ENCODE results near the gene XRCC5.

XRCC5 gene

DNA sequence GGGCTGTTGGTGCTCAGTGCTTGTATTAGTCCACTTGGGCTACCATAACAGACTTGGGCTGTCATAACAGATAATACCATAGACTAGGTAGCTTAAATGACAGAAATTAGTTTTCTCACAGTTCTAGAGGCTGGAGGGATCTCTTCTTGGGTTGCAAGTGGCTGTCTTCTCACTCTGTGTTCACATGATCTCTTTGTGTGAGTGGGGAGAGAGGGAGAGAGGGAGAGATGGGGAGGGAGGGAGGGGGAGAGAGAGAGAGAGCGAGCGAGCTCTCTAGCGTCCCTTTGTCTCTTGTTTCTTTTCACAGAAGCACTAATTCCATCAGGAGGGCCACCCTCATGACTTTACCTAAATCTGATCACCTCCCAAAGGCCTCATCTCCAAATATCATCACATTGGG, 4.5 kb upstream of the XRCC5 start:
- no peak overlapping the region for H3K27ac ChIP-seq
- TF ChIP-seq, protein P1, sequence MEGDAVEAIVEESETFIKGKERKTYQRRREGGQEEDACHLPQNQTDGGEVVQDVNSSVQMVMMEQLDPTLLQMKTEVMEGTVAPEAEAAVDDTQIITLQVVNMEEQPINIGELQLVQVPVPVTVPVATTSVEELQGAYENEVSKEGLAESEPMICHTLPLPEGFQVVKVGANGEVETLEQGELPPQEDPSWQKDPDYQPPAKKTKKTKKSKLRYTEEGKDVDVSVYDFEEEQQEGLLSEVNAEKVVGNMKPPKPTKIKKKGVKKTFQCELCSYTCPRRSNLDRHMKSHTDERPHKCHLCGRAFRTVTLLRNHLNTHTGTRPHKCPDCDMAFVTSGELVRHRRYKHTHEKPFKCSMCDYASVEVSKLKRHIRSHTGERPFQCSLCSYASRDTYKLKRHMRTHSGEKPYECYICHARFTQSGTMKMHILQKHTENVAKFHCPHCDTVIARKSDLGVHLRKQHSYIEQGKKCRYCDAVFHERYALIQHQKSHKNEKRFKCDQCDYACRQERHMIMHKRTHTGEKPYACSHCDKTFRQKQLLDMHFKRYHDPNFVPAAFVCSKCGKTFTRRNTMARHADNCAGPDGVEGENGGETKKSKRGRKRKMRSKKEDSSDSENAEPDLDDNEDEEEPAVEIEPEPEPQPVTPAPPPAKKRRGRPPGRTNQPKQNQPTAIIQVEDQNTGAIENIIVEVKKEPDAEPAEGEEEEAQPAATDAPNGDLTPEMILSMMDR (IDR thresholded peaks at IDR 0.05): no peak
- no peak for TF ChIP-seq ZFX (IDR thresholded peaks at IDR 0.05; ENCODE audit: borderline replicate concordance)

DNA sequence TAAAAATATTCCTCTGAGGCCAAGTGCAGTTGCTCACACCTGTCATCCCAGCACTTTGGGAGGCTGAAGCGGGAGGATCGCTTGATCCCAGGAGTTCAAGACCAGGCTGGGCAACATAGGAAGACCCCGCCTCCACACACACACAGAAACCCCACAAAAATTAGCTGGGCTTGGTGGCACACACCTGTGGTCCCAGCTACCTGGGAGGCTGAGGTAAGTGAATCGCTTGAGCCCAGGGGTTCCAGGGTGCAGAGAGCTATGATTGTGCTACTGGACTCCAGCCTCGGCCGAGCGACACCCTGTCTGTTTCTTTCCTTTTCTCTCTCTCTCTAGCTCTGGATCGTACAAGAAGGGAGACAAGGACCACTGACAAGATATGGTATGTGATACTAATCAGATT, 1.8 kb upstream of the XRCC5 start:
- no peak overlapping the region for H3K27ac ChIP-seq
- TF ChIP-seq, protein P1 (IDR thresholded peaks at IDR 0.05): no peak
- TF ChIP-seq ZFX (IDR thresholded peaks at IDR 0.05; ENCODE audit: borderline replicate concordance): no peak

DNA sequence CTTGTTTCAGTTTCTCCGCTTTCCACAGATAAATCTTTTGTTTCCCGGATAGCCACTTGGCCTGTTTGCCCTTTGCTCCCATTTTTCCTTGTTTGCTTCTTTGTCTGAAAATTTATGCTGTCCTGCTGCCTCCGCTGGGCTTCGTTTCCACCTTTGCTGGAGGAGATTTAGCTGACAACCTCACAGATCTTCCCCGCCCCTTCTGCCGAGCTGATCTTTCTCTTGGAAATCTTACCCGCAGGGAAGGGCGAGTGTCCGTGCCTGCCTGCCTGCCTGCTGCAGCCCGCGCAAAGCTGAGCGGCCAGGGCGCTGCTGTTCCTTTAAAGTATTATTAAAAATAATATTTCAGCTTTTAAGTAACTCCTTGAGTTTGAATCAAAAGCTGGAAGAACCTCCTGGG, 1.4 kb upstream of the XRCC5 start:
- TF ChIP-seq ZFX (IDR thresholded peaks at IDR 0.05; ENCODE audit: borderline replicate concordance): no peak
- TF ChIP-seq, protein P1 (IDR thresholded peaks at IDR 0.05): no peak
- H3K27ac ChIP-seq: no peak overlapping the region

DNA sequence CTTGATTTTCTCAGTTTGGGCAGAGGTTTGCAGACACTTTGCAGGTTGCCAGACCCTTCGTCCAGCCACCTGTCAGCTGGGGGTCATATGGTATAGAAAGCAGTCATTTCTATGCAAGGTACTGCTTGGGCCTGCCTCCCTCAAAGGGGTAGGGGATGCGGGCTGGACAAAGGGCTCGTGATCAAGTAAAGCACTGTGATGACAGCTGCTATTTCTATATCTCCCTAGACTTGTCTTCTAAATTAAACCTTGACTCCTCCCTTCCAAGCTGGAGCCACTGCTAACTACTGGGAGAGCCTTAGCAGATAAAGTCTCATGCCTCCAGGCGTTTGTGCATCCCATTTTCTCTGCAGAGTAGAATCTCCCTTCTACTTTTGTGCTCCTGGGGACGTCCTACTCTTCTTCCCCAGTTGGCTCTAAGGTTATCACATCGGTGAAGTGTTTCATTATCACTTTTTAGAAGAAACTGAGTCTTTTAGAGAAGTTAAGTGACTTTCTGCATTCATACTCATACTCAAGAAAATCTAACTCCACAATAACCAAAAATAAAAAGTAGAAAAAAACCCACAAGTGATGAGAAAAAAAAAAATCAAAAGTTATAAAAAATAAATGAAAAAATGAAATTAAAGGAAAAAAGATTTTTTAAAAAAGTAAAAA, 710 bp upstream of the XRCC5 start:
- no peak for TF ChIP-seq ZFX (IDR thresholded peaks at IDR 0.05; ENCODE audit: borderline replicate concordance)
- TF ChIP-seq, protein P1 (IDR thresholded peaks at IDR 0.05): no peak
- peak overlapping the region; percentile 78 for H3K27ac ChIP-seq

DNA sequence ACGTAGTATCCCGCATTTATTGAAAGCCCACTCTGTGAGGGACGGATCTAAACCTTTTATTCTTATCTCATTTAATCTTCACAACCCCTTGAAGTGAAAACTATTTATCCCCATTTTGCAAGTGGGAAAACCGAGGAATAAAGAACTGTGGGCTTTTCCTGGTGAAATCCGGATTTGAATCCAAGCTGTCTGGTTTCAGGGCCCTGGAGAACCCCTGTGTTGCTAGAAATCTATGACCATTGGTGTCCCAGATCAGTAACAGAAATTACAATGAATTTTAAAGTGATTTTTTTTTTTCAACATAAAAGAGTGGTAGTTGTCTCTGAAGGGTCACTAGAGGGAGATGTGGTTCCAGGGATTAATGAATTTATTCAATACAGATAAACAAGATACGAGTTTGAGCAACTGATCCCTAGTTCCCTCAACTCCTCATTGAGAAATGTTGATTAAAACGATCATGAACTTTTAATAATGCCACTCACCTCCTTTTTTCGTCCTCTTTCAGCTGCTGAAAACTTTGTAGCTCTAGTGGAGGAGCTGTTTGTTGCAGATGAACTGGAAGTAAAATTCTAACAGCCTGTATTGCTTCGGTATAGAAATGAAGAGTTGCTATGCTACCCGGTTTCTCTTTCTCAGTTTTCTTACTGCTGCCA, 940 bp downstream of the XRCC5 start:
- H3K27ac ChIP-seq: peak overlapping the region; percentile 78
- TF ChIP-seq ZFX (IDR thresholded peaks at IDR 0.05; ENCODE audit: borderline replicate concordance): no peak
- TF ChIP-seq, protein P1 (IDR thresholded peaks at IDR 0.05): peak; percentile 66

DNA sequence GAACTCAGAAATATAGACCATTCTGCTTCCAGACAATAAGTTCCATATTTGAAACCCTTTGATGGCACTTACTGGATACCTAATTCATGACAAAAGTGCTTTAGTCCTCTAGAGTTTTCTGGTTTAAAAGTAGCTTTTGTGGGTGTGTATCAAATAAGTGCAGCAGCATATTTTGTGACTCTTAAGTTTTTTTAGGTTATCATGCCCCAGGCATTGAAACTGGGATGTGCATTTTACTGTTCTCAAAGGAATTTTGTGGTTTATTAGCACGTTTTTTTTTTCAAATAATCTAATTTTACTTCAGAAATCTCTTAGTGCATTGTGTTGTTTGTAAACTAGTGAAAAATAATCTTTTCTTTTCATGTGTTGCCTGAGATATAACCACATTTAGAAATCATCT, 1.5 kb downstream of the XRCC5 start:
- no peak for TF ChIP-seq ZFX (IDR thresholded peaks at IDR 0.05; ENCODE audit: borderline replicate concordance)
- TF ChIP-seq, protein P1 (IDR thresholded peaks at IDR 0.05): no peak
- H3K27ac ChIP-seq: peak overlapping the region; percentile 78

DNA sequence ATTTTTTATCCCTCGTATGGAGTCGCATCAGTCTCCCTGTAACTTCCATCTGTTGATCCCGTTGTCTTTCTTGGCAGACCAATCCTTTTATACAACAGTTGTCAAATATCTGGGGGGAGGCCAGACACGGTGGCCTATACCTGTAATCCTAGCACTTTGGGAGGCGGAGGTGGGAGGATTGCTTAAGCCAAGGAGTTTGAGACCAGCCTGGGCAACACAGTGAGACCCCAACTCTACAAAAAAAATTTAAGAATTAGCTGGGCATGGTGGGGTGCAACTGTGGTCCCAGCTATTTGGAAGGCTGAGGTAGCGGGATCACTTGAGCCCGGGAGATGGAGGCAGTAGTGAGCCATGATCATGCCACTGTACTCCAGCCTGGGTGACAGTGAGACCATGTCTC, 2.0 kb downstream of the XRCC5 start:
- no peak overlapping the region for H3K27ac ChIP-seq
- TF ChIP-seq, protein P1 (IDR thresholded peaks at IDR 0.05): no peak
- TF ChIP-seq ZFX (IDR thresholded peaks at IDR 0.05; ENCODE audit: borderline replicate concordance): no peak
